Suprapubic skin (tissue), 4 donors: ENCODE results near the gene GLOD5.

ENCODE experiments used
- EP300 ChIP-seq: sonication (generic); formaldehyde crosslinking; IDR thresholded peaks from one replicate; pipeline ENCODE4 v1.6.1; 2017; ENCODE audit warnings: antibody characterized with exemption
- POLR2A ChIP-seq, 2 donors: fragments of 450-650 bp; IDR thresholded peaks; one replicate each; pipeline ENCODE4 v1.6.1; 2017; ENCODE audit warnings: antibody characterized with exemption in 2 of 2, mild to moderate bottlenecking in 2 of 2, moderate library complexity in 2 of 2
- POLR2AphosphoS5 ChIP-seq, 3 donors: sonication (generic); formaldehyde crosslinking; IDR thresholded peaks; one replicate each; pipeline ENCODE4 v1.6.1; 2017; ENCODE audit warnings: antibody characterized with exemption in 3 of 3
- TF ChIP-seq, protein P1 (sequence below), 2 donors: fragments of 200-600 bp in 1 of 2; fragments of 450-650 bp in 1 of 2; sonication (generic) in 1 of 2; IDR thresholded peaks; one replicate each; pipeline ENCODE4 v1.5.1; 2016 to 2019; ENCODE audit warnings: antibody characterized with exemption in 2 of 2, mild to moderate bottlenecking in 1 of 2, moderate library complexity in 1 of 2

DNA sequence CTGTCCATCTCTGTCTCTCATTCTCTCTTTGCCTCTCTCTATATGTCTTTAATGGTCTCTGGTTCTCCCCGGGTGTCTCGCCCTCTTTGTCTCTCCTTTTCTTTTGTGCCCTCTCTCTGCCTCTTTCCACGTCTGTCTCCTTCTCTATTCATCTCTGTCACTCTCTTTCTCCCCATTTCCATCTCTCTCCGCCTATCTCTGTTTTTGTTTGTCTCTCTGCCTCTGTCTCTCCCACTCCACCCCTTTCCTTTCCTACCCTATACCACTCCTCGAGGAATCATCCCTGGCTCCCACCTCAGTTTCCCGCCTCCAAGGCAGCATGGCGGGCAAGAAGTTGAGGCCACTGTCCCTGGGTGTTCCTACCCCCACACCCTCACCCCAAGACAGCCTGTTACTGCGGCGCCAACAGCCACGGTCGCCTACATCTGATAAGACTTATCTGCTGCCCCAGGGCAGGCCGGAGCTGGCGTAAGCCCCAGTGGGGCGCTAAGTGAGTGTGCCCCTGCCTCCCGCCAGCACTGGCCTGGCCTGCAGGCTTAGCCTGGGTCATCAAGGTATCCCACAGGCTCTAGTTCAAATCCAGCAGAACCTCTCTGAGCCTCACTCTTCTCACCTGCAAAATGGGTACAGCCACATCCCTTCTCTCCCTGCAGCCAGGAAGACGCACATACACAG, 24.1 kb downstream of the GLOD5 start:
- TF ChIP-seq, protein P1, sequence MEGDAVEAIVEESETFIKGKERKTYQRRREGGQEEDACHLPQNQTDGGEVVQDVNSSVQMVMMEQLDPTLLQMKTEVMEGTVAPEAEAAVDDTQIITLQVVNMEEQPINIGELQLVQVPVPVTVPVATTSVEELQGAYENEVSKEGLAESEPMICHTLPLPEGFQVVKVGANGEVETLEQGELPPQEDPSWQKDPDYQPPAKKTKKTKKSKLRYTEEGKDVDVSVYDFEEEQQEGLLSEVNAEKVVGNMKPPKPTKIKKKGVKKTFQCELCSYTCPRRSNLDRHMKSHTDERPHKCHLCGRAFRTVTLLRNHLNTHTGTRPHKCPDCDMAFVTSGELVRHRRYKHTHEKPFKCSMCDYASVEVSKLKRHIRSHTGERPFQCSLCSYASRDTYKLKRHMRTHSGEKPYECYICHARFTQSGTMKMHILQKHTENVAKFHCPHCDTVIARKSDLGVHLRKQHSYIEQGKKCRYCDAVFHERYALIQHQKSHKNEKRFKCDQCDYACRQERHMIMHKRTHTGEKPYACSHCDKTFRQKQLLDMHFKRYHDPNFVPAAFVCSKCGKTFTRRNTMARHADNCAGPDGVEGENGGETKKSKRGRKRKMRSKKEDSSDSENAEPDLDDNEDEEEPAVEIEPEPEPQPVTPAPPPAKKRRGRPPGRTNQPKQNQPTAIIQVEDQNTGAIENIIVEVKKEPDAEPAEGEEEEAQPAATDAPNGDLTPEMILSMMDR (IDR thresholded peaks at IDR 0.05), result no peak
- TF ChIP-seq EP300, result no peak
- no peak for TF ChIP-seq POLR2A (IDR thresholded peaks at IDR 0.05)
- no peak for TF ChIP-seq POLR2AphosphoS5 (IDR thresholded peaks at IDR 0.05)
